ENCODE results near the gene ATF1.
"Not testable (repeated sequence)": the region's sequence is repeated elsewhere in the genome, so short reads cannot be mapped to it uniquely, and the experiment has no call there.

Gene ATF1

GRCh38 chr12:50868881-50869280, 105.0 kb downstream of the ATF1 start:
- not testable (repeated sequence) for DNase-seq
